ENCODE results near the gene CLEC16A.
A peak's percentile ranks its signal among the peaks of the same experiment; 100 is the strongest.

CLEC16A gene

GRCh38 chr16:10993649-10994048 lies 49.3 kb downstream of the CLEC16A start:
- DNase-seq: no peak

- DNase-seq: no peak
Measured at GRCh38 chr16:10994571-10994970, 50.2 kb downstream of the CLEC16A start.

- no peak for DNase-seq
Measured at GRCh38 chr16:10995565-10995964, 51.2 kb downstream of the CLEC16A start.

- DNase-seq: no peak
Measured at GRCh38 chr16:10997485-10997884, 53.1 kb downstream of the CLEC16A start.

- DNase-seq: no peak
Measured at GRCh38 chr16:10999300-10999699, 54.9 kb downstream of the CLEC16A start.

- DNase-seq: no peak
Measured at GRCh38 chr16:11001611-11002010, 57.2 kb downstream of the CLEC16A start.

- DNase-seq: no peak
Measured at GRCh38 chr16:11003141-11003540, 58.8 kb downstream of the CLEC16A start.

- DNase-seq: no peak
Measured at GRCh38 chr16:11004351-11004750, 60.0 kb downstream of the CLEC16A start.

- DNase-seq: no peak
Measured at GRCh38 chr16:11004973-11005610, 60.7 kb downstream of the CLEC16A start.

- no peak for DNase-seq
Measured at GRCh38 chr16:11005611-11005975, 61.2 kb downstream of the CLEC16A start.

GRCh38 chr16:11006656-11007055 lies 62.3 kb downstream of the CLEC16A start:
- DNase-seq: no peak

- no peak for DNase-seq
Measured at GRCh38 chr16:11007714-11008280, 63.4 kb downstream of the CLEC16A start.

- no peak for DNase-seq
Measured at GRCh38 chr16:11009027-11009755, 64.8 kb downstream of the CLEC16A start.

GRCh38 chr16:11010575-11011221 lies 66.3 kb downstream of the CLEC16A start:
- no peak for DNase-seq

- no peak for DNase-seq
Measured at GRCh38 chr16:11011326-11011725, 67.0 kb downstream of the CLEC16A start.

- DNase-seq: no peak
Measured at GRCh38 chr16:11012841-11013240, 68.5 kb downstream of the CLEC16A start.

GRCh38 chr16:11014136-11014535 lies 69.8 kb downstream of the CLEC16A start:
- DNase-seq: no peak

- no peak for DNase-seq
Measured at GRCh38 chr16:11015076-11015475, 70.7 kb downstream of the CLEC16A start.

GRCh38 chr16:11015607-11016006 lies 71.2 kb downstream of the CLEC16A start:
- no peak for DNase-seq

- no peak for DNase-seq
Measured at GRCh38 chr16:11016524-11016988, 72.2 kb downstream of the CLEC16A start.

GRCh38 chr16:11016993-11017392 lies 72.6 kb downstream of the CLEC16A start:
- DNase-seq: peak; percentile 31

GRCh38 chr16:11017499-11017898 lies 73.1 kb downstream of the CLEC16A start:
- no peak for DNase-seq

GRCh38 chr16:11020388-11020787 lies 76.0 kb downstream of the CLEC16A start:
- DNase-seq: no peak
